HG02938 (cell line): ENCODE results near the gene MVB12B.

Experiments
- ATAC-seq: cut with Tn5 transposase; IDR thresholded peaks from one replicate; pipeline ENCODE4 v1.9.1; 2021; ENCODE audit warnings: mild to moderate bottlenecking, moderate library complexity; ENCODE audit not compliant: unreplicated experiment

The MVB12B gene

DNA sequence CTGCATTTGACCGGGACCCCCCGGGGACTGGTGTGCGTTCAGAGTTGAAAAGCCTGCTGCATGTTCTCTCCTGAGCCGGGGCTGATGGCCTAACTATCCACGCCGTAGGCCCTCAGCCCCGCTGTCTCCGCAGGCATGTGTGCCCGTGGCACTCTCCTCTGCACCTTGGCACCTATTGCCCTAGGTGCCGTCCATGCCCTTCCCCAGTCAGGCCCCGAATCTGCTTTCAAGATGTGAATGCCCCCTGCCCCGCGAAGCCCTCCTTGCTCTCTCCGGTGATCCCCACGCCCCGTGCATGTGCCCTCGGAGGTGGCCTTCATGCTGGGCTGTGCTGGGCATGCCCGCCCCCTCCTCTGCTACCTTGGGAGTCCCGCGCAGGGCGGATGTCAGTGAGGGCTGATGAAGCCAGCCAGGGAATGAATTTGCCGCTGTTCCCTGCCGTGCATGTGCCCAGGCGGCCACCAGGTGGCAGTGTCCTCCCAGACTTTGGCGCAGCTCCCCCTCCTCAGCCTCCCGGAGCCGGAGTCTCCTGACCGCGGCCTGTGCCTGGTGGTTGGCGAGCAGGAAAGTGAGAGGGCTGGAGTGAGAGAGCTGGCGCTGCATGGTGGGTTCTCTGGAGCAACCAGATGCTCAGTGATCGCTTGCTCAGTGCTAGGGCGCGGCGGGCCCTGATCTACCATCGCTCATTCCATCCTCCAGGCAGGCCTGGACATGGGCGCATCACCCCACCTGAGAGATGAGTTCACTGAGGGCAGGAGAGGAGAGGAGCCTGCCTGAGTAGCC lies 174.2 kb downstream of the MVB12B start:
- no peak for ATAC-seq

DNA sequence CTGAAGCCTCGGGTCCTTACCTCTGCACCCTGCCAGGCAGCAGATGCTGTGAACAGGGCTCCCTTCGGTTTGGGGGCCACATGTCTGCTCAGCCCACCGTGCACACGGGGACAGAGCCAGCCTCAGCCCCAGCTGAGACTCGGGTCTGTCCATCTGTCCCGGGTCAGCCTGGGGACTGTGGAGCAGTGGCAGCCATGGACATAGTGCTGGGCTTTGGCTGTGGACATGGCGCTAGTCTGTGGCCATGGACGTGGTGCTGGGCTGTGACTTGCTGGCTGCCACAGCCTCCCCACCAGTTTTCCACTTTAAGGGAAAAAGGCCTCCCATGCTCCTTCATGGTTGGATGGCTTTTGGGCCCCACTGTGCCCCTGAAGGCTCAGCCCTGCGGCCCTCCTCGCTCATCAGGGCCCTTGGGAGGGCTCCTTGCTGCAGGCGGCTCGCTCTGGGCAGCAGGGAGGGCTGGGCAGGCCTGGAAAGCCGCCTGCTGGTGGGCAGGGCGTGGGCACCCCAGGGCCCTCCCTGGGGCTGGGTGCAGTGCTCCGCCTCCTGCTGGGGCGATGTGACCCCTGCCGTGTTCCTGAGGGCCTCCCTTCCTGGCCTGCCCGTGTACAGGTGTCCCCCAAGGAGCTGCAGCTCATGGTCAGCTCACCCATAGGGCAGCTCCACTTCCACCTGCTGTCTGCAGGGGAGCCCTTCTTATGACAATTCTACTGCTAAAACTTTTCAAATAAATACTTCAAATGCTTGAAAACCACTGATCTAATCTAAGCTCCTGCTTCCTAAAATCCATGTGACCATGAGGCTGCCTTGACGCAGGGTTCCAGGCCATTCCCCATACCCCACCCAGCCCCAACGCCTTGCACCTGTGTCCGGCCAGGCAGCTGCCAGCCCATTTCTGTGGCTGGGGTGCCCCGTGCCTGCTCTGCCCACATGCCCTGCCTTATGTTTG lies 175.0 kb downstream of the MVB12B start:
- ATAC-seq, result no peak

DNA sequence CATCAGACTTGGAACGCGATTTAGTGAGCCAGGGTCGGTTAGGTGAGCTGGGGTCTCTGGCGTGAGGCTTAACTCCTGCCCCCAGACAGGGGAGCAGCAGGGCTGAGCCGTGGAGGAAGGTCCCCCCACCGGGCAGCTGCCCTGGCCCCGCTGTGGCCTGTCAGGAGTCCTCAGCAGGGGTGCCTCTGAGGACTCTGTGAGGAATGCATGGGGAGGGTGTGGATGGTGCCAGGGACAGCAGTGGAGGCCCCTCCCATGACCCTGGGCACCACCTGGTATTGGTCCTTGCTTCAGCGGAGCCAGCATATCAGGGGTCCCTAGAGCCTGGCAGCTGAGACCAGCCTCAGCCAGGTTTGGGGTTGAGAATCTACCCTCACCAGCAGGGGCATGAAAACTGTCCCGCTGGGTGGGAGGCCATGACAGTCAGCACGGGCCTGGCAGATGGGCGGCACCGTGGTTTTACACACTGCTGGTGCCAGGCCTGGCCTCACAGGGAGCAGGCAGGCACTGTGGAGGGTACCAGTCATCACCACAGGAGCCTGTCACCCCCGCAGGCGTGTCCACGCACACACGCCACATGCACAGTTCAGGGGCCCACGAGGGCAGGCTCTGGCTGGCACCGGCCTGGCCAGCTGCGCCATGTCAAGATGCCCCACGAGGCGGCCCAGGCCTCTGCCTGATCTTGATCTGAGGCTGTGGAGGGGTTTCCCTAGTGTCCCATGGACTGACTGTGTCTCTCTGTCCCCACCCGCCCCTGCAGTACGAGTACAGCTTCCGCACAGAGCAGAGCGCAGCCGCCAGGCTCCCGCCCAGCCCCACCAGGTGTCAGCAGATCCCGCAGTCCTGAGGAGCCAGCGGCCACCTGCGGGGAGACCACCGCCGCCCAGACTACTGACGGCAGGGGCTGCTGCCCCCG lies 176.0 kb downstream of the MVB12B start:
- ATAC-seq, result no peak

DNA sequence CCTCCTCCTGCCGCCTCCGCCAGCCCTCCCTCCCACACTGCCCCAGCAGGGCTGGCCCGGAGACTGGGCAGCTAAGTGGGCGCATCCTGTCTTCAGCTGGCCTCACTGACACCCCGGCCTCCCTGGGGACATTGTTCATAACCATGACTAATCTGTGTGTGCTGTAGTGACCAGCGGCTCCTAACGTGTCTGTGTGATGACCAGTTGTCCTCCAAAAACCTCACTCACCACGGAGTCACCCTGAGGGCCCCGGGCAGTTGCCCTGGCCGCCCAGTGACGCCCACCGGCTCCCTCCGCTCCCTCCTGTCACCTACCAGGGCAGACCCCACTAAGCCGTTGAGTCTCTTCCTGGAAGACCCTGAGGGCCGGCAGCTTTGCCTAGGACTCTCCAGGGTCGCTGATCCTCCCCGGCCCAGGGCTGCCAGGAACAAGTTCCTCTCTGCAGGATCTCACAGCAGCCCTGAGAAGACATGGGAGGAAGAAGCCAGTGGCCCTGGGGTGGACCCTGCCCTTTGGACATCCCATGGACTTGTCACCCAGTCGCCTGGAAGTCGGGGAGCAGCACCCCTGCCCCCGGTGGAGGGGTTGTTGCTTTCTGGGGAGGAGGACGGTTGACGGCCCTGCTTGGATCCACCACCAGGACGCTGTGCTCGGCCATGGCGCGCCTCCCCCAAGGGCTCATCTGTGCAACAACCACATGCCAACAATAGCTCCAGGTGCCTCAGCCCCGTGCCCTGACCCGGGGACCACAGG lies 176.9 kb downstream of the MVB12B start:
- ATAC-seq, result no peak

DNA sequence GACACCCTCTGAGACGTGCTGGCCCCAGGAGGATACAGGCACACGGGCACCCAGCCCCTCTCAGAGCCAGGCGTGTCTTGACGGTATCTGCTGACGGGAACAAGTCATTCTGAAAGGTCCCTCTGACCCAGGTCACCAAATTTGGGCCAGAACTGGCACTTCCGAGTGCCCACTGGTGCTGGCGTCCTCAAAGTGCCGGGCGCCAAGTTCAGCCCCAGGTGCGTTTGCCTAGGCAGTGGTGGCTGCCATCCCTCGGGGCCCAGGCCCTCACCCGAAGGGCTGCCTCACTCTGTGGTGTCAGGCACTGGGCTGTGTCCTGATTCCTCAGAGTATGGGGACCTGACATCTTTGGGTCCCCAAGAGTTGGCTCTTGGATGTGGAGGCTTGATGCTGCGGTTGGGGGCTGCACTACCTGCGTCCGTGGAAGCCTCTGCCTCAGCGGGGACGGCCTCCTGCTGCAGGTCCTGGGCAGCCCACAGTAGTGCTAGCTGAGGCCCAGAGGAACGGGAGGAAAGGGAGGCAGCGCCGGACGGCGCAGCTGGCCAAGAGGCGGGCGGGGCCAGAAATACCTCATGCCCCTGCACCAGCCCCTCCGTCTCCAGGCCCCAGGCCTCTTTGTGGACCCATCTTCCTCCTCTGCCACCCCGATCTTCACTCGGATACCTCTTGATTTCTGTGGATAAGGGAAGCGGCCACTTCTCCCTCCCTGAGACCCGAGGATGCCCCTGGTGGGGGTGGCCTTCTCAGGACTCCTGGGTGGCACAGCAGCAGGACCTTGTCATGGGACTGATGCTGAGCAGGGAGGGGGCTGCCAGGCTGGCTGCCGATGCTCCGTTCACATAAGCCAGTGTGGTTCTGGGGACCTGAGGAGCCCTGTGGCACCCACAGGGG lies 177.7 kb downstream of the MVB12B start:
- ATAC-seq, result no peak

DNA sequence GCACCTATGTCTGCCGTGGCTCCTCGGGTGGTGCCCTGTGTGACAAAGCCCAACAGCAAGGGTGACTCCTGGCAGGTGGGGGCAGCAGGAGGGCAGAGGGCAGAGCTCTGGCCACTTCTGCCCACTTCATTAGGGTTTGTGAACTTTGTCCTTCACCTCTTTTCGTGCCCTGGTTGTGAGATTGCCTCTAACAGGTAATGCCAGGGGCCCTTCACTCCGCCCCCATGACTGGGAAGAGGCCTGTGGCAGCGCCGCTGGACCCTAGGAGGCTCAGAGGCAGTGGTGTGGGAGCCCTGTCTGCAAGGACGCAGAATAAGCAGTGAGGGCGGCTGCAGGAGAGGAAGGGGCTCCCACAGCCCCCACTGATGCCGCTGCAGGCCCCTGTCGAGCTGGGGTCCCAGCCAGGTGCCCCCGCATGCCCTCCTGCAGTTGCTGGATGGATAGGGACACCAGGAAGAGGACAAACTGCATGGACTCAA lies 178.4 kb downstream of the MVB12B start:
- ATAC-seq, result no peak

DNA sequence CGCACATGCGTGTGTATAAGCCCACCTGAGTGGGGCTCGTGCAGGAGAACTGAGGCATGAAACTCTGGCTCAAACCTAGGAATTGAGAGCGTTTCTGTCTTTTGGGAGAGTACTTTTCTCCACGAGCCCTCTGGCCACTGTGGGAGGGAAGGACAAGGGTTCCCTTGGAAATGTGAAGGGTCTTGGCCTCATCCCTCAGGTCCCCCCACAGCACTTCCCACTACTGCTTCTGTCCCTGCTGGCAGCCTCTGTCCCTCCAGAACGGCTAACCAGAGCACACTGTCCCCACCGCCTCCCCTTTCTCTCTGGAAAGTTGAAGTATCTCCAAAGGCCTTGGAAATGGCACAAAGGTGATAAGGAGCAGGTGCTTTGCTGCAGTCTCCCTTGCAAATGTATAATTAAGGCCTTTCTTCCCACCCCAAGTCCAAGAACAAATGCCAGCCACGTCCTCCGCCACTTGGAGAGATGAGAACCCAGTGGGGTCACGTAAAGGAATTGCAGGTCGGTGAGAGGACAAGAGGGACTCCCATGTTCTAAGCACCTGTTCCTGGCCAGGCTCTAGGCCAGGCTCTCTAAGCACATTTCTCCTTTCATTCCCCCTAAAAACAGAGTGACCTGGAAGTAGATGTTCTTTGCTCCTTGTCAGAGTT lies 179.2 kb downstream of the MVB12B start:
- no peak for ATAC-seq

DNA sequence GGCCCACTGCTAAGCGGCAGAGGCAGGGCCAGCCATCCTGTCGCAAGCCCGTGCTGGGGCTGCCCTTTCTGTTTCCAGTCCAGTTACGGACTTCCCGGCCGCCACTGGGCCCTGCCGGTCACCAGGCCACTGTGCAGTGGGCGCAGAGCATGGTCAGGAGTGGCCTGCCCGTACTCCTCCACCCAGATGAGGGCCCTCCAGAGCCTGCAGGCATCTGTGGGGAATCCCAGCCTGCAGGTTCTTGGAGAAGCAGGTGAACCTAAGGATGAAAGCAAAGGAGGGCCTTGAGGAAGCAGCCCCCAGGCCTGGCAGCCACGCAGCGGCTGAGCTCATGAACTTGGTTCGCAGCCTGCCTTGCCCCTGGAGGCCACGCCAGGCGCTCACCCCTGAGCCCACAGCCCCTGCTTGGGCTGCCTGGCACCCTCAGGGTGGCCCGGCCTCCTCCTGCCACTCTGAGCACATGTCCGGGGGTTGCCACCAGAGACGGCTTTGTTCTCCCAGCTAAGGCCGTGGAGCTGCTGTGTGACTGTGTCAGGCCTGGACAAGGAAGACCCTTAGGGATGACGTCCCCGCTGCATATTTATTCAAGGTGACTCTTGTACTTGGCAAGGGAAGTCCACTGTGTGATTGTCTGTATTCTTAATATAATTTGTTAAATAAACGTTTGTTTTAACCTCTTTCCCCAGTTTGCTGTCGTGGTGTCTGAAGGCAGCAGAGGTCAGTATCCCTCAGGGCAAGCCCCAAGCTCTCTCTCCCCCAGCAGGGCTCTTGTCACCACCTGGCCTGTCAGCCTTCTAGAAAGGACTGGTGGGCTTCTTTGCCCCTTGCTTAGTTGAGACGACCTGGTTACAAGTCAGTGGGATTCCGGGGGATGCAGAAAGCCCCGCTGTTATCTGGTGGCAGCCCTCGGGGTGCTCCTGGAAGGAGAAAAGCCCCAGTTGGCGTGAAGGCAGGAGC lies 180.0 kb downstream of the MVB12B start:
- no peak for ATAC-seq

DNA sequence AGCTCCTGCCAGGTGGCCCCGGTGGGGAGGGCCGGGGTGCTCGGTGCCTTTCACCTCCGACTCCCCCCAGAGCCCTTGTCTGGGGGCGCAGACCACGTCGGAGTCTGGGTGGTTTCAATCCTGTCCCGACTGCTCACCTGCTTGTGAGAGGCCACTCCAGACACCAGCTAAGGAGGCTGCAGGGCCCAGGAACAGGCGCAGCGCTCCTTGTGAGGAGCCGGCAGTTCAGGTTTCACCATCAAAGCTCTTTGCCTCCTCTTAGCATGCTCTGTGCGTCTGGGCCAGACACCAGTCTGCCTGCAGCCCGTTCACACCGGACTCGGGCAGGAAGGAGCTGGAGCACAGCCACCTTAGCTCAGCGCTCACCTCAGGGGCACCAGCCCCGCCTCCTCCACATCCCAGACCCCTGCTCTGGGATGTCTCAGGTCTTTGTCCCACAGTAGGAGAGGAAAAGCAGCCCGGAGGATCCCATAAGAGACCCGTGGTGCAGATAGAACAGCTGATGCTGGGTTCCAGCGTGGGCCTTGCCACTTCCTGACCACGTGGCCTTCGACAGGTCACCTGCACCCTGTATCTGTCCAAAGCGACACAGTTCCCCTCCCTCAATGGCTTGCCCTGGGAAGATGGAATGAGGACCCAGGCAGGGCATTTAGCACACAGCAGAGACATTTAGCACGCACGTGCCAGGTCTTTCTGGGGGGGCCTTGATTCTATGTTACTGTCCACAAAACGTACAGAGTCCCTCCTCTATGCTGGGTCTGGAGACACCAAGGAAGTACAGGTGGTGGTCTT lies 180.9 kb downstream of the MVB12B start:
- ATAC-seq, result no peak

DNA sequence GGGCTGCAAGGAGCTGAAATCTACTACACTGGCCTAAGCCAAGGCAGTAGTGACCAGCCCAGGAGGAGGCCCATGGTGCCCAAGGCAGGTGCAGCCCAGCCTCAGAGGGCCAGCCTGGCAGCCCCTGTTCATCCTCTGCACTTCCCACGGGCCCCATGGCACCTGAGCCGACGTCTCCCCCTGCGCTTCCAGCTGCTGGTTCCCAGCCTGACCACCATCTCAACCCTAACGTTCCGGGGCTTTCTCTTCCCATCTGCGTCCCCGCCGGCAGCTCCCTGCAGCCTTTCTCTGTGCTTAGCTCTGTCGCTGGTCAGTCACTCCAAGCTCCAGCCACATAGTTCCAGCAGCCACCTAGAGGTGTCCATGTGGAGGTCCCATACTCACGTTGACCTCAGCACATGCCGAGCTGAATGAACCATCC lies 181.6 kb downstream of the MVB12B start:
- no peak for ATAC-seq

DNA sequence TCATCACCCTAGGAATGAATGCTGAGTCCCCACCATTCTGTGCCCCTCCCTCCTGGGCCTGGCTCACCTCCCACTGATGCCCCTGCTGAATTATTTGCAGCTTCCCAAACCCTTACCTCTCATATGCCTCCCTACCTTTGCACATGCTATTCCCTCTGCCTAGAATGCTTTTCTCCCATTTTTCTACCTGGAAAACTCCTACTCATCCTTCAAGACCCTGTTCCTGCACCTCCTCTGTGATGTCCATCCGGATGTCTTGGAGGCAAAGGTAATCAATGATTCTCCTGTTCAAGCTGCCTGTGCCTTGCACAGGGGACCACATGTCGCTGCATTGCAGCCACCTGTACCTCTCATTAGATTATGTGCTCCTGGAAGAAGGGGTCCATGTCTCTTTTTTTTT lies 182.3 kb downstream of the MVB12B start:
- no peak for ATAC-seq

DNA sequence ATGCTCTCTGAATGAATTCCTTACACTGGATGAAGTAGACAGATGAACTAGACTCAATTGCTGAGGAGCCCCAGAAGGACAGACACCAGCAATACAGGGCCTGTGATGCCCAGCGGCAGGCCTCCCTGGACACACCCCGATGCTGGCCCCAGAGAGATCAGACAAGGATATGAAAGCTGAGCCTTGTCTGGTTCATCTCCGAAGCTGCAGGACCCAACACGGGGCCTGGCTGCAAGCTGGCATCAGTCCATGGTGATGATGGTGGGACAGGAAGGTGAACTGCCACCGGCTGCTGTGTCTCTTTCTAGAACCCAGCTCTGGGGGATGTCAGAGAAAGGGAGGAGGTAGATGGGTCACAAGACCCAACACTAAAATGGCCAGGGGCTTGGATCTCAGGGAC lies 183.1 kb downstream of the MVB12B start:
- no peak for ATAC-seq

DNA sequence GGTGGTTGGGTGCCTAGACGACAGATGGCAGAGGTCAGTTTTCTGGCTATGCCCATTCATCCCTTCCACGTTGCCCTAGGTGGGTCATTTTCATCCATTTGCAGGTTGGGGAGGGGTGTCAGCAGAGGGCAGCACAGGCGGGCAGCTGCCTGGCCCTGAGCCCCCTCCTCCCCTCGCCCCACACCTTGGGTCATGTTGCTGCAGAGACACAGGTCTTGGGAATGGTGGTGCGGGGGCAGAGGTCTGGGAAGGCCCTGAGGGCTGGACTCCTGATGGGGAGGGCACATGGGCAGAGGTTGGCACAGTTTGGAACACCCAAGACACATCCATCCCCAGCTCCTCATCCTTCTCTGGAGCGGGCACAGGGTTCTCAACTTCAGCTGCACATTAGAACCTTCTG lies 183.9 kb downstream of the MVB12B start:
- ATAC-seq, result no peak

DNA sequence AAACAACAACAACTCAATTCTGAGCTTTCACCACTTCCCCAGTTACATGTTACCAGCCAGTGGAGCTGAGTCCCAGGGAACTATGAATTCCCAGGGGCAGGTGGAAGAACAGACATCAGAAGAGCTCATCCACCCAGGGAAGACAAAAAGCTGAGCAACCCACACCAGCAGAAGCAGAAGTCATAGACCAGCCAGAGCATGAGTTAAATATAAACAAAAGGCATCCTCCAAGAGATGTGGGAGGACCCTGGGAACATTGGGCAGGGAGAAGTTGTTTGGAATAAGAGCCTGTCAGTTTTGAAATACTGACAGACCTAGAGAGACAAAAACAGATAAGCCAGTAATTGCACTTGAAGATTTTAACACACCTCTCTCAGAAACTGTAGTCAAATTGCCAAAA lies 184.8 kb downstream of the MVB12B start:
- ATAC-seq, result no peak

DNA sequence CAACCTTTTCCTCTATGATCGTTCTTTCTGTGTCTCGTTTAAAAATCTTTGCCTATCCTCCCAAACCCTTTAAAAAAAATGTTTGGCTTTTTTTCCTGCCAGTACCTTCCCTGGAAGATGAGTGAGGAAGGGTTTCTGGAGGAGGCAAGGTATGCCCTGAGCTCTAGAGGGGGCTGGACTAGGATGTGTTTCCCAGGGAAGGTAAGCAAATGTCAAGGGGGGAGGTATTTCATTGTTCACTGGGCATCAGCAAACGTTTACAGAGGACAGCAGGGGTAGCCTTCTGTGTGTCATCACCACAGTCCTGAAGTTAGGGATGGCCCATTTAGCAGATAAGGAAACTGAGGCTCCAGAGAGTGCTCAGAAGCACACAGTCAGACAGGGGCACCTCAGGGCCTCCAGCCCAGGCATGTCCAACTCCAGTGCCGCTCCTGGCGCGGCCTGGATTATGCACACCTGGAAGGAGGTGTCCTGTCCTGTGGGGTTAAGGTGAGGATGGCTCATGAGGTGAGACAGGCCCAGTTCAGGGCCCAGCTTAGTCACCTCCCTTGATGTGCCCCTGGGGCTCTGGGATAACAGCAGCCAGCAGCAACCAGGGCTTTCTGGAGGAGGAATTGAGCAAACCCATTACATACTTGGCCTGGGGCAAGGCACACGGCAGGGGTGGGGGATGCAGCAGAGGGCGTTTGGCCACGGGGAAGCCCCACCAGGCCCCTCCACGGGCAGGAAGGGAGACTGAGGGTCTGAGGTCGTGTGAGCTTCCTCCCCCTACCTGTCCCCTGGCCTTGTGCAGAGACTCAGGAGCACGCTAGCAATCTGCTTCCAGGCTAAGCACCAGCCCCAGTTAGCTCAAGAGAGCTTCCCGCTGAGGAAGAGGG lies 186.8 kb downstream of the MVB12B start:
- no peak for ATAC-seq
